ENCODE results near the gene PHKG2.

DNA sequence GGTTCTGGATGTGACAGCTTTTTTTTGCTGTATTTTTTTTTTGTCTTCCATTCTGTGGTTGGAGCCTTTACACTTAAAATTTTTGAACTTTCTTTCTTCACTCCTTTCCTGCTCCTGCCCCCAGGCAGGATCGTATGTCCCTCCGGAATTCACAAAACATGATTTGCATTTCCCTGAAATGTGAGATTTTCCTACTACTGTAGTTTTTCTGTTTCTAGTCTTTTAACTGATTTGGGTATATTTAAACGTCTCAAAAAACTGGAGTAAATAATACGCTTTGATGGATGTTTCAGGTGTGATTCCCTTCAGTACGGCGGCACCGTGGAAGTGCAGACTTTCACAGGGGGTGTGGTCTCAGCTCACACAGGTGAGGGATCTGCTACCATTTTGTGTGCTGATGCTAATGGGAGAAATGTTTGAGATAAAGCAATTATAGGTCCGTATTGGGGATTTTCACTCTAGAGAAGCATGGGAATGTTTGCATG is 48.6 kb upstream of the PHKG2 start:
- TF ChIP-seq, protein P1, sequence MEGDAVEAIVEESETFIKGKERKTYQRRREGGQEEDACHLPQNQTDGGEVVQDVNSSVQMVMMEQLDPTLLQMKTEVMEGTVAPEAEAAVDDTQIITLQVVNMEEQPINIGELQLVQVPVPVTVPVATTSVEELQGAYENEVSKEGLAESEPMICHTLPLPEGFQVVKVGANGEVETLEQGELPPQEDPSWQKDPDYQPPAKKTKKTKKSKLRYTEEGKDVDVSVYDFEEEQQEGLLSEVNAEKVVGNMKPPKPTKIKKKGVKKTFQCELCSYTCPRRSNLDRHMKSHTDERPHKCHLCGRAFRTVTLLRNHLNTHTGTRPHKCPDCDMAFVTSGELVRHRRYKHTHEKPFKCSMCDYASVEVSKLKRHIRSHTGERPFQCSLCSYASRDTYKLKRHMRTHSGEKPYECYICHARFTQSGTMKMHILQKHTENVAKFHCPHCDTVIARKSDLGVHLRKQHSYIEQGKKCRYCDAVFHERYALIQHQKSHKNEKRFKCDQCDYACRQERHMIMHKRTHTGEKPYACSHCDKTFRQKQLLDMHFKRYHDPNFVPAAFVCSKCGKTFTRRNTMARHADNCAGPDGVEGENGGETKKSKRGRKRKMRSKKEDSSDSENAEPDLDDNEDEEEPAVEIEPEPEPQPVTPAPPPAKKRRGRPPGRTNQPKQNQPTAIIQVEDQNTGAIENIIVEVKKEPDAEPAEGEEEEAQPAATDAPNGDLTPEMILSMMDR (IDR thresholded peaks at IDR 0.05; ENCODE audit: low read length): no peak
- TF ChIP-seq EZH2 (optimal IDR thresholded peaks at IDR 0.05; ENCODE audit: low read depth, low read length): no peak
